MM.1S (cell line): ENCODE measurements around the gene RYR2.
"Not testable (repeated sequence)": the region's sequence is repeated elsewhere in the genome, so short reads cannot be mapped to it uniquely, and the experiment has no call there.

ENCODE experiments used
- DNase-seq: peaks from one replicate; pipeline ENCODE4 v3.0.0-alpha.2; 2015
- H2AFZ ChIP-seq: fragments of 300-600 bp; sonication (generic); 2 replicates; pipeline ENCODE4 v1.6.0; 2016; ENCODE audit warnings: antibody characterized with exemption, low read length
- H3F3A ChIP-seq: fragments of 300-600 bp; sonication (generic); 2 replicates; pipeline ENCODE4 v1.6.1; 2016; ENCODE audit warnings: mild to moderate bottlenecking, antibody characterized with exemption, low read length, moderate library complexity, mixed read lengths; ENCODE audit not compliant: insufficient read depth
- H3K27ac ChIP-seq: fragments of 300-600 bp; sonication (generic); 2 replicates; pipeline ENCODE4 v1.5.1; 2016; ENCODE audit warnings: mild to moderate bottlenecking, low read length
- H3K27me3 ChIP-seq: fragments of 300-600 bp; sonication (generic); replicated peaks from 2 replicates; pipeline ENCODE4 v1.6.0; 2016; ENCODE audit warnings: low read length; ENCODE audit not compliant: insufficient read depth
- H3K36me3 ChIP-seq: fragments of 300-600 bp; sonication (generic); replicated peaks from 2 replicates; pipeline ENCODE4 v1.6.1; 2016; ENCODE audit warnings: mild to moderate bottlenecking, low read length, mixed read lengths; ENCODE audit not compliant: insufficient read depth
- H3K4me1 ChIP-seq: fragments of 300-600 bp; sonication (generic); 2 replicates; pipeline ENCODE4 v1.6.1; 2016; ENCODE audit warnings: low read length, mixed read lengths
- H3K4me2 ChIP-seq: fragments of 300-600 bp; sonication (generic); 2 replicates; pipeline ENCODE4 v1.6.0; 2016; ENCODE audit warnings: low read depth, low read length
- H3K4me3 ChIP-seq: fragments of 300-600 bp; sonication (generic); 2 replicates; pipeline ENCODE4 v1.5.1; 2016; ENCODE audit warnings: low read length, mixed read lengths
- H3K79me2 ChIP-seq: fragments of 300-600 bp; sonication (generic); 2 replicates; pipeline ENCODE4 v1.6.1; 2016; ENCODE audit warnings: mixed run types, low read length, mixed read lengths
- H3K9ac ChIP-seq: fragments of 300-600 bp; sonication (generic); 2 replicates; pipeline ENCODE4 v1.6.1; 2016; ENCODE audit warnings: low read length, mixed read lengths
- H3K9me2 ChIP-seq: fragments of 300-600 bp; sonication (generic); replicated peaks from 2 replicates; pipeline ENCODE4 v1.6.1; 2016; ENCODE audit warnings: mild to moderate bottlenecking, low read length, mixed read lengths; ENCODE audit not compliant: insufficient read depth
- H3K9me3 ChIP-seq: fragments of 300-600 bp; sonication (generic); replicated peaks from 2 replicates; pipeline ENCODE4 v1.6.1; 2016; ENCODE audit warnings: mild to moderate bottlenecking, low read length, mixed read lengths; ENCODE audit not compliant: insufficient read depth
- H4K20me1 ChIP-seq: fragments of 300-600 bp; sonication (generic); 2 replicates; pipeline ENCODE4 v1.6.1; 2016; ENCODE audit warnings: mild to moderate bottlenecking, low read length, moderate library complexity, mixed read lengths; ENCODE audit not compliant: insufficient read depth
- EZH2 ChIP-seq: fragments of 300-600 bp; sonication (generic); optimal IDR thresholded peaks from 2 replicates; pipeline ENCODE3; 2017; ENCODE audit warnings: low read depth, mild to moderate bottlenecking, antibody characterized with exemption, low read length, mixed read lengths
- EZH2phosphoT487 ChIP-seq: fragments of 300-600 bp; sonication (generic); IDR thresholded peaks from 2 replicates; pipeline ENCODE4 v1.6.1; 2018; ENCODE audit warnings: antibody characterized with exemption, low read length
- TF ChIP-seq, protein P1 (sequence below): fragments of 300-600 bp; sonication (generic); IDR thresholded peaks from 2 replicates; pipeline ENCODE4 v1.5.1; 2016; ENCODE audit warnings: antibody characterized with exemption, low read length, mixed read lengths

Gene RYR2

DNA sequence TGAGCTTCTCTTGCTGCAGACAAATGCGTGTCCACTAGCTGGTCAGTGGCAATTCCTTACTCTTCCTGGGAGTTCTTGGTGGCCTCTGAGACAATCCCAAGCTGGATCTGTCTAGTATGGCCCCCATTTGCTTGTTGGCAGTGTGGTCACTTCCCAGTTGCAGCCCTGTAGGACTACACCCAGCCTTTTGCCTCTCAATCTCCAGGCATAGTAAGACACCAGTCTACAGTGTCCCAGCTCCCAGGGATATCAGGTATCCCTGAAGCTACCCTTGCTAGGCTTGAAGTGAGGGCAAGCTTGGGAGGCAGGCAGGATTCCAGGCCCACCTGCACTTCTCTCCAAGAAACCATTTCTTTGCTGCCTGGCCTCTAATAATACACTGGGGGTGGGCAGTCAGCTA lies 316.6 kb downstream of the RYR2 start:
- no peak overlapping the region for H3K27ac ChIP-seq
- H3K27me3 ChIP-seq = no peaks in the 10 kb centered on the region
- no peaks in the 10 kb centered on the region for H3F3A ChIP-seq
- no peak overlapping the region for H3K4me3 ChIP-seq
- TF ChIP-seq EZH2 (no peak), EZH2phosphoT487 (no peak)
- TF ChIP-seq, protein P1, sequence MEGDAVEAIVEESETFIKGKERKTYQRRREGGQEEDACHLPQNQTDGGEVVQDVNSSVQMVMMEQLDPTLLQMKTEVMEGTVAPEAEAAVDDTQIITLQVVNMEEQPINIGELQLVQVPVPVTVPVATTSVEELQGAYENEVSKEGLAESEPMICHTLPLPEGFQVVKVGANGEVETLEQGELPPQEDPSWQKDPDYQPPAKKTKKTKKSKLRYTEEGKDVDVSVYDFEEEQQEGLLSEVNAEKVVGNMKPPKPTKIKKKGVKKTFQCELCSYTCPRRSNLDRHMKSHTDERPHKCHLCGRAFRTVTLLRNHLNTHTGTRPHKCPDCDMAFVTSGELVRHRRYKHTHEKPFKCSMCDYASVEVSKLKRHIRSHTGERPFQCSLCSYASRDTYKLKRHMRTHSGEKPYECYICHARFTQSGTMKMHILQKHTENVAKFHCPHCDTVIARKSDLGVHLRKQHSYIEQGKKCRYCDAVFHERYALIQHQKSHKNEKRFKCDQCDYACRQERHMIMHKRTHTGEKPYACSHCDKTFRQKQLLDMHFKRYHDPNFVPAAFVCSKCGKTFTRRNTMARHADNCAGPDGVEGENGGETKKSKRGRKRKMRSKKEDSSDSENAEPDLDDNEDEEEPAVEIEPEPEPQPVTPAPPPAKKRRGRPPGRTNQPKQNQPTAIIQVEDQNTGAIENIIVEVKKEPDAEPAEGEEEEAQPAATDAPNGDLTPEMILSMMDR = no peak
- no peaks in the 10 kb centered on the region for H4K20me1 ChIP-seq
- no peaks in the 10 kb centered on the region for H3K9me2 ChIP-seq
- H3K9me3 ChIP-seq = no peaks in the 10 kb centered on the region
- no peaks in the 10 kb centered on the region for H3K4me1 ChIP-seq
- H3K4me2 ChIP-seq = no peak overlapping the region
- H3K79me2 ChIP-seq = no peaks in the 10 kb centered on the region
- H3K9ac ChIP-seq = no peak overlapping the region
- no peak overlapping the region for H2AFZ ChIP-seq
- no peaks in the 10 kb centered on the region for H3K36me3 ChIP-seq
- DNase-seq = no peak

DNA sequence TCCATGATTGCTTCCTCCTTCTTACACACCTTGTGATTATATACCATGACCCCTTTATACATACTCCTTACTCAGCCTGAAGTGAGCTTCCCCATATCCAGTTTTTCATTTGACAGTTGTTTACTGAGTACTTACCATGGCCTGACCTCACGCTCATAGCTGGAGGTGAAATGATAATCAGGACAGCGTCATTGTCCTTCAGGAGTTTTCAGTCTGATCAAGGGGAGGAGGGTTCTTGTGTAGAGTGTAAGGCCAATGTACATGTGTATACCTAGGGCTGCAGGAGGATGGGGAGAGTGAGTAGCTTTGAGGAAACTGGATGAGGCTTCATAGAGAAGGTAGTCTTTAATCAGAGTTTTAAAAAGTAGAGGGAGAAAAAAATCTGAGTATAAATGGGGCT lies 325.8 kb downstream of the RYR2 start:
- Histone ChIP-seq H3K27ac (no peak overlapping the region), H3K4me1 (no peaks in the 10 kb centered on the region), H3K36me3 (no peaks in the 10 kb centered on the region), H3K9ac (no peak overlapping the region), H3K9me2 (no peaks in the 10 kb centered on the region), H4K20me1 (no peaks in the 10 kb centered on the region), H3F3A (no peaks in the 10 kb centered on the region), H3K79me2 (no peaks in the 10 kb centered on the region), H2AFZ (no peak overlapping the region), H3K27me3 (no peaks in the 10 kb centered on the region), H3K4me2 (no peak overlapping the region), H3K9me3 (no peaks in the 10 kb centered on the region), H3K4me3 (no peak overlapping the region)
- DNase-seq = no peak
- TF ChIP-seq EZH2phosphoT487 (no peak), EZH2 (no peak)
- TF ChIP-seq, protein P1 = no peak

DNA sequence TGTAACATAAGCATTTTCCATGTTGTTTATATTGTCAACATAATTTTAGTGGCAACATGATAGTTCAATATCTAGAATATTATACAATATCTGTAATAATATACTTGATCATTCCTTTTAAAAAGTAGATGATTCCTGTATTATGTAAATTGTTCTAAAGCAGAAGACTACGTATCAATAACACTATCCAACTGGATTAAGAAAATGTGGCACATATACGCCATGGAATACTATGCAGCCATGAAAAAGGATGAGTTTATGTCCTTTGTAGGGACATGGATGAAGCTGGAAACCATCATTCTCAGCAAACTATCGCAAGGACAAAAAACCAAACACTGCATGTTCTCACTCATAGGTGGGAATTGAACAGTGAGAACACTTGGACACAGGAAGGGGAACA lies 329.5 kb downstream of the RYR2 start:
- H3K27ac ChIP-seq, H3K9ac ChIP-seq, H4K20me1 ChIP-seq, H3K79me2 ChIP-seq, H3K4me1 ChIP-seq, H3K36me3 ChIP-seq, H3K27me3 ChIP-seq, DNase-seq, H3K4me2 ChIP-seq, H3K9me2 ChIP-seq, H3F3A ChIP-seq, H3K4me3 ChIP-seq, H2AFZ ChIP-seq, H3K9me3 ChIP-seq: not testable (repeated sequence)

DNA sequence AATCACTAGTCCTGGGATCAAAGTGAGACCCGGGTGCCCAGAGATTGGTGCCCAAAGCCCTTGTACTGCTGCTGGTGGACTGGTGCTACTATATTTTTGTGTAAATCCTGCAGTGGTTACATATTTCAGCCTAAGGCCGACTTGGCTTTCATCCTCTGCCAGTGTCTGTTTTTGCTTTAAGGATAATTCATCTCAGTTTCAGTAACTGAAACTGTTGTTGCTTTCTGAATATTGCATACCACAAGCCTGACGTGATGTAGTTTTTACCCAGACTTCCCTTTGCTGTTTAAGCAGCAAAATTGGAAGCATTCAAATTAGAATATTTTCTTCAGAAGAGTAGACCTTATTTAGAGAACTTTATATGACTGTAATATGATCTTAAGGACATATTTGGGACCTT lies 341.8 kb downstream of the RYR2 start:
- DNase-seq = no peak
- Histone ChIP-seq H3K9me2 (no peaks in the 10 kb centered on the region), H3K9ac (no peak overlapping the region), H3K4me3 (no peak overlapping the region), H2AFZ (no peak overlapping the region), H3K79me2 (no peaks in the 10 kb centered on the region), H3K27me3 (no peaks in the 10 kb centered on the region), H3K9me3 (no peaks in the 10 kb centered on the region), H3K27ac (no peak overlapping the region), H3K4me2 (no peak overlapping the region), H3F3A (no peaks in the 10 kb centered on the region), H3K4me1 (no peaks in the 10 kb centered on the region), H4K20me1 (no peaks in the 10 kb centered on the region), H3K36me3 (no peaks in the 10 kb centered on the region)
- TF ChIP-seq EZH2phosphoT487 (no peak), EZH2 (no peak)
- TF ChIP-seq, protein P1 = no peak
